ENCODE data around the gene CD6.
"Not testable (repeated sequence)": the region's sequence is repeated elsewhere in the genome, so short reads cannot be mapped to it uniquely, and the experiment has no call there.

Gene CD6

GRCh38 chr11:60970890-60971289 is 590 bp upstream of the CD6 start:
- DNase-seq (ENCODE audit: extremely low read depth, low read depth) = no peak
- TF ChIP-seq, protein P1, sequence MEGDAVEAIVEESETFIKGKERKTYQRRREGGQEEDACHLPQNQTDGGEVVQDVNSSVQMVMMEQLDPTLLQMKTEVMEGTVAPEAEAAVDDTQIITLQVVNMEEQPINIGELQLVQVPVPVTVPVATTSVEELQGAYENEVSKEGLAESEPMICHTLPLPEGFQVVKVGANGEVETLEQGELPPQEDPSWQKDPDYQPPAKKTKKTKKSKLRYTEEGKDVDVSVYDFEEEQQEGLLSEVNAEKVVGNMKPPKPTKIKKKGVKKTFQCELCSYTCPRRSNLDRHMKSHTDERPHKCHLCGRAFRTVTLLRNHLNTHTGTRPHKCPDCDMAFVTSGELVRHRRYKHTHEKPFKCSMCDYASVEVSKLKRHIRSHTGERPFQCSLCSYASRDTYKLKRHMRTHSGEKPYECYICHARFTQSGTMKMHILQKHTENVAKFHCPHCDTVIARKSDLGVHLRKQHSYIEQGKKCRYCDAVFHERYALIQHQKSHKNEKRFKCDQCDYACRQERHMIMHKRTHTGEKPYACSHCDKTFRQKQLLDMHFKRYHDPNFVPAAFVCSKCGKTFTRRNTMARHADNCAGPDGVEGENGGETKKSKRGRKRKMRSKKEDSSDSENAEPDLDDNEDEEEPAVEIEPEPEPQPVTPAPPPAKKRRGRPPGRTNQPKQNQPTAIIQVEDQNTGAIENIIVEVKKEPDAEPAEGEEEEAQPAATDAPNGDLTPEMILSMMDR (IDR thresholded peaks at IDR 0.05; ENCODE audit: low read depth, low read length, missing control alignments) = no peak
- no peak overlapping the region for H3K4me3 ChIP-seq (replicated peaks; ENCODE audit: low read depth, low read length)

DNA sequence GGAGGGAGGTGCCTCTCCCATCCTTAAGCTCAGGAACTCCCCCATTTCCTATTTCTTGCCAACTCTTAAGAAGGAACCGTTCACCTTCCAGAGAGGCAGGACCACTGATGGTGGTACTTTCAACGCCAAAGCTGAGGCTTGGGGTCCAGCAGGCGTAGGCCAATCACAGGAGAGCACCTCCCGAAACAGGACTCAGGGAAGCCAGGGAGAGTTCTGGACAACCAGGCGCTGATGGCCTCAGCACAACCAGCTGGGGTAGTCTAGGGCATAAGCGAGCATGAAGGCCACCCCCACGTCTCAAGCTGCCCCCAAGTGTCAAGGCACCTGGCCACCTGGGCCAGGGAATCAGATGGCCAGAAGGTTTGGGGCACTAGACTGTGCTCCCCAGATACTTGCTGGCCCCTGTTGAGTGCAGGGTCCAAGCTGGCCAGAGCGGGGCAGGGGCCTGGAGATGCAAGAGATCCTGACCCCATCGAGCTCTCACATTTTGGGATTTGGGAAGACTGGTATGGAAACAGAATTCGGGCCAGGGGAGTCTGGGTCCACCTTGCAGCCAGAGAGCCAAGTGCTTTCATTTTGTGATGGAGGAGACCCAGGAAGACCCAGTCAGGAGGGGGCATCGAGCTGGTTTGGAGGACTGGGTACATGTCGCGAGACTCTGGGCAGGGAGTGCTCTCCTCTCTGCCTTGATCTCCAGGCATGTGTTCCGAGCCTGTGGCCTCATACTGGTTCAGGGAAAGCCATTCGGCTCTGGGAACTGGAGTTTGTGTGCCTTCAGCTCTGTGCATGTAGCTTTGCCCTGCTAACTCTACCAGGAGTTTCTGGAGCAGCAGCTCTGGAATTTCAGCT is 926 bp downstream of the CD6 start:
- no peak overlapping the region for H3K4me3 ChIP-seq (replicated peaks; ENCODE audit: low read depth, low read length)
- TF ChIP-seq, protein P1 (IDR thresholded peaks at IDR 0.05; ENCODE audit: low read depth, low read length, missing control alignments) = no peak
- no peak for DNase-seq (ENCODE audit: extremely low read depth, low read depth)

- no peak overlapping the region for H3K4me3 ChIP-seq (replicated peaks; ENCODE audit: low read depth, low read length)
- DNase-seq (ENCODE audit: extremely low read depth, low read depth) = no peak
- TF ChIP-seq, protein P1 (IDR thresholded peaks at IDR 0.05; ENCODE audit: low read depth, low read length, missing control alignments) = no peak
Measured at GRCh38 chr11:60973699-60974098, 2.2 kb downstream of the CD6 start.

DNA sequence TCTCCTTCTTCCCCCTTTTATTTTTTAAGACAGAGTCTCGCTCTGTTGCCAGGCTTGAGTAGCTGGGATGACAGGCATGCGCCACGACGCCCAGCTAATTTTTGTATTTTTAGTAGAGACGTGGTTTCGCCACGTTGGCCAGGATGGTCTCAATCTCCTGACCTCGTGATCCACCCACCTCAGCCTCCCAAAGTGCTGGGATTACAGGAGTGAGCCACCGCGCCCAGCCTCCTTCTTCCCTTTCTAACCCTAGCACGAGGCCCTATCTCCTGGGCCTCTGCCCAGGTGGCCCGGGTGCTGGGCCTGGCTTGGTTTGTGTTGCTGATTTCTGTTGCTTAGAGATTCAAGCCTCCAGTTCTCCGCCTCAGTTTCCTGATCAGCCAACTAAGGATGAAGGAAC is 2.8 kb downstream of the CD6 start:
- not testable (repeated sequence) for H3K4me3 ChIP-seq (replicated peaks; ENCODE audit: low read depth, low read length); DNase-seq (ENCODE audit: extremely low read depth, low read depth)

DNA sequence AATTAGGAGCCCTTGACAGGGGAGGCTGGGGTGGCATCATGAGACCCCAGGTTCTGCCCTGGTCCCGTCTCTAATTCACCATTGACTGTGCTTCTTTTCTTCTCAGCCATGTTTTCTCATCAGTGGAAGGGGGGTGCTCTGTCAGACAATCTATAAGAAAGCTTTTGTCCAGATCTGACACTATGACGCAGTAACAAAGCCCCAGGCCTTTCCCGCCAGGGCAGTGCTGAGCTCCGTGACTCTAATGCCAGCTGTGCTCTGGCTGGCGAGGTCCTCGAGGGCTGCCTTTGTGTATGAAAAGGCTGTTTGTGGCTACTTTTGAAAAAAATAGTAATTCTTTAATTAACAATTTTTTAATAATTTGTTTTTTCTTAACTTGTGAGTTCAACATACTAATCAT is 3.2 kb downstream of the CD6 start:
- DNase-seq (ENCODE audit: extremely low read depth, low read depth) = no peak
- TF ChIP-seq, protein P1 (IDR thresholded peaks at IDR 0.05; ENCODE audit: low read depth, low read length, missing control alignments) = no peak
- H3K4me3 ChIP-seq (replicated peaks; ENCODE audit: low read depth, low read length) = no peak overlapping the region

GRCh38 chr11:60977224-60977623 is 5.7 kb downstream of the CD6 start:
- no peak for DNase-seq (ENCODE audit: extremely low read depth, low read depth)
- TF ChIP-seq, protein P1 (IDR thresholded peaks at IDR 0.05; ENCODE audit: low read depth, low read length, missing control alignments) = no peak
- H3K4me3 ChIP-seq (replicated peaks; ENCODE audit: low read depth, low read length) = no peak overlapping the region

- DNase-seq (ENCODE audit: extremely low read depth, low read depth) = no peak
- TF ChIP-seq, protein P1 (IDR thresholded peaks at IDR 0.05; ENCODE audit: low read depth, low read length, missing control alignments) = no peak
- no peak overlapping the region for H3K4me3 ChIP-seq (replicated peaks; ENCODE audit: low read depth, low read length)
Measured at GRCh38 chr11:60977836-60978235, 6.4 kb downstream of the CD6 start.
